Endometrial microvascular endothelial cells (primary cell): ENCODE data around the gene CHST5. TPM values are rescaled to one million over a fixed set of nuclear protein-coding genes. Genes with fewer than 3 reads are reported as not detected.

Source experiments
- in situ Hi-C: cut with HindIII; loops from 2 replicates; pipeline ENCODE4 v1.10.0; 2017; ENCODE audit warnings: low sequenced_read_pairs, low pct_unique_long_range_greater_than_20kb; ENCODE audit errors: inconsistent ontology term
- total RNA-seq: library from RNA; depleted of rRNA; stranded (reverse); fragments of >200 nt; gene quantifications from one replicate; pipeline ENCODE4 v1.2.3, GENCODE V29; 2015; ENCODE audit errors: inconsistent ontology term

CHST5 gene
- total RNA-seq, 1 donor from 2014 or later: not detected

DNA sequence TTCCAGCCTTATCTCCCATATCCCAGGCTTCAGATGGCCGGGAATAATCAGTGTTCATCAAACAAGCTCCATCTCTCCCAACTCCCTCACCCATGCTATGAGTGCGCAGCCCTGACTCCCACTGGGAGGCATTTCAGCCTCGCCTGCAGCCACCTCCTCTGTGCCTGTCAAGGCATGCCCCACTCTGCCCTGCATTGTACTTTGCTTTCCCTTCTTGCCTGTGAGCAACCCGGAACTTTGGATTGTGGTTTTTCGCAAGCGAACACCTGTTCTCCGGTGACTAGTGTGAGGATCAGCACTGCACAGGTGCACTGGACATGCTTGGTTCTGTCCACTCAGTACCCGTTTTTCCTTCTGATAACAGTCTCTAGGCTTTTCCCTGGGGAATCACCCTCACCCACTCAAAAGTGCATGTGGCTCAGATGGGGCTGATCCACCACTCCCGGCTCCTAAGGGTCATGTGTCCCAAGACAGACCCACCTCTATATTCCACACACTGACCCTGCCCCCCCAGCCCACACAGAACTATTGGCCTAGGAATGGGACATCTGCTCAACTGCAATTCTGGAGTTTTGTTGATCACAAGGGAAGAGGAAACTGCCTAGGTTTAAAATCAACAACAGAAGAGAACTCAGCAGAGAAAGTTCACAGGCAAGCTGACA lies 49.8 kb downstream of the CHST5 start:
- in situ Hi-C loops: no loop called here

DNA sequence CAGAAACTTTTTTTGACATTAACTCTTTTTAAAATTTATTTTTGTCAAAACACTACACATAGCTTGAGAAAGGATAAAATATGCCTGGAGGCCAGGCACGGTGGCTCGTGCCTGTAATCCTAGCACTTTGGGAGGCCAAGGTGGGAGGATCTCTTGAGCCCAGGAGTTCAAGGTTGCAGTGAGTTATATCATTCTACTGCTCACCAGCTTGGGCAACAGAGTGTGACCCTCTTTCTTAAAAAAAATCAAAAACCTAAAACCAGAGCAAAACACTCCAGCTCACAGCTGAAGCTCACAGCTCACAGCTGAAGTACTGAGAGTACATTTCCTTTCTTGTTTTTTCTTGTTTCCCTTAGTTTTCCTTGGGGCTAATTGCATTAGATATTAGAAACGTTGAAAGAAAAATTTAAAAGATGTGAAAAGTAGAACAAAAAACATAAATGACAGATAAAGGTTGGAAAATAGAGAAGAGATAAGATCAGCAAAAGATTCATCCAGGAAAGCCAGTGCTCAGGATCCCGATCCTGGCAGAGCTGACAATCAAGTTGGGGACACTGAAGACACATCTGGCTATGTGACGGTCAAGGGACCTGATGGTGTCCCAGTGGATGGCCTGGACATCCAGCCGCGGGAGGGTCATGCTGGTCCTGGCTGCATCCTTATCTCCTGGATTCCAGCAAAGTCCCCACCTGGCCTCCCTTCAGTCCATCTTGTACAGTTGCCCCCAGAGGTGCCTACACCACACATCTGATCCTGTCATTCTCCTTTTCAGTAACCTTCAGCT lies 50.5 kb downstream of the CHST5 start:
- in situ Hi-C loops: no loop called here

DNA sequence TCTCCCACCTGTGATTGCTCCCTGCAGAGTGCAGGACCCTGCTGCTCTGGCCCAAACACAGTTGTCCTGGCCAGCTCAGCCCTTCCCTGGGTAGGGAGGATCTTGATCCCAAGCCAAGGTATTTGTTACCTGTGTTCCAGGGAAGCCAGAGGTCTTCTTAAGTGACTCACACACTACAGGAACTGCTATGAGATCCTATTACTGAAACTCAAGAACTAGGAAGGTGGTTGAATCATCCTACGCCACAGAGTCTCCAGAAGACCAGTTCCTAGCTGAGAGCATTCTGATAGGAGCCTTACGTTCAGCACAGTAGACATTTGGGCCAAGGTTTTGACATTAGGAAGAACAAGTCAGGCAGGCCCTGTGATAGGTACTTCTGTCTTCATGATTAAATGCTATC lies 52.7 kb downstream of the CHST5 start:
- in situ Hi-C loops: no loop called here

DNA sequence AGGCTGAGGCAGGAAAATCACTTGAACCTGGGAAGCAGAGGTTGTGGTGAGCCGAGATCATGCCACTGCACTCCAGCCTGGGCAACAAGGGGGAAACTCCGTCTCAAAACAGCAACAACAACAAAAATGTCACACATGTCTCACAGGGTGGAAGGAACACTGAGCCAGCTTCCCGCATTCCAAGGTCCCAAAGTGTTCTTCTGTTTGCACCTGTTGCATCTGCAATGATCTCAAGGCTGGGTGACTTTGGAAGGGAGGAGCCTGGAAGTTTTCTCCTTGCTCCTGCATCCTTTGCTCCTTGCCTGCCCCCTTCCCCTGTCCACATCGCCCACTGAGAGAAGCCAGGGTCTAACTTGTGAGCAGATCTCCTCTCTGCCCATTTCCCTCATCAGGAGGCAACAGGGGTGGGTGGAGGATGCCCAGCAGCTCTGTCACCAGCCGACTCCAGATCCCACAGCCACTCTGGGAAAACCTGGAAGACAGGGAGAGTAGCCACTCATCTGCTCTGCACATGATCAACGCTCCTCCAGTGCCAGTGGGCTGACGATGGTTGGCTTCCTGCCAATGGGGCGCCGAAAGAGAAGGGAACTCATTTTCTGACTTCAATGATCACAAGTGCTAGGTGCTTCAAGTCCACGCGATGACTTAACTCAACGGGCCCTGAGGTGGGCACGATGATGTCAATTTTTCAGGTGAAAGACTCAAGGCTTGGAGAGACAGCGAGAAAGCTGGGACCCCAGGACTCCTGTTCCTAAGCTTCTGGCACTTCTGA lies 53.3 kb downstream of the CHST5 start:
- in situ Hi-C loops: no loop called here

GRCh38 chr16:75481475-75481874 lies 54.4 kb downstream of the CHST5 start:
- in situ Hi-C loops: no loop called here

DNA sequence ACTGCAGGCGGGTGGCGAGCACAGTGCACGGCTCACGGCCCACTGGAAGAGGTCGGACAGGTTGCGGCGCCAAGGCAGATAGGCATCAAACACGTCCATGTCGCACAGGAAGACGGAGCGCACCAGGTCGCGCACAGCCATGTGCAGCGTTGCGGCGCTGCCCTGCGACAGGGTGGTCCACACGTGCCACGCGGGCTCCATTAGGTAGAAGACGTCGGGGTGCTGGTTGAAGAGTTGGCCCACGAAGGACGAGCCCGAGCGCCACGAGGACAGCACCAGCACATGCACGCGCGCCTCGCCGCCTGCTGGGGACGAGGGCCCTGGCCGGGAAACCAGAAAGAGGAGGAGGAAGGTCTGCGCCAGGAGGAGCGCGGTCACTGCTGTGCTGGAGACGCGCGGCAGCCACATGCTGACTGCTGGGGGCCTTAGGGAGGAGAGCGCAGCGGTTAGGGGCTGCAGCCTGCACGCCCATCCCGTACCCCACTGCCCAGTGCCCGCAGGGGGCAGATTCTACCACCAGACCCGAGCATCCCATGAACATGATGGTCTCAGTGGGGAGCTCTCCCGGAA lies 56.4 kb downstream of the CHST5 start:
- in situ Hi-C loops: no loop called here

Other genes with a start within 250 kb of the CHST5 start
- 60.5 TPM for gene CFDP1, start 102.6 kb downstream of the CHST5 start, total RNA-seq
- 24.3 TPM for gene TMEM170A, start 71.4 kb downstream of the CHST5 start, total RNA-seq
- gene CHST6, start 40.7 kb downstream of the CHST5 start, total RNA-seq: 0.19 TPM
- 5.8 TPM for gene TMEM231, start 20.1 kb upstream of the CHST5 start, total RNA-seq
- gene GABARAPL2, start 30.3 kb upstream of the CHST5 start, total RNA-seq: 56.8 TPM
- gene ADAT1, start 87.2 kb upstream of the CHST5 start, total RNA-seq: 58.7 TPM
- 218 TPM for gene KARS1, start 111.6 kb upstream of the CHST5 start, total RNA-seq
- gene TERF2IP, start 111.7 kb upstream of the CHST5 start, total RNA-seq: 45.5 TPM
- gene CPHXL2, start 140.9 kb upstream of the CHST5 start, total RNA-seq: not detected
- not detected for gene DUXB, start 165.4 kb upstream of the CHST5 start, total RNA-seq
- not detected for gene CPHXL, start 190.4 kb upstream of the CHST5 start, total RNA-seq